EL (cell line): ENCODE results near the gene TTC29.
"Not testable (repeated sequence)": the region's sequence is repeated elsewhere in the genome, so short reads cannot be mapped to it uniquely, and the experiment has no call there.

Experiments used
- DNase-seq: peaks from one replicate; pipeline ENCODE4 v3.0.0-alpha.2; 2016

Gene TTC29

DNA sequence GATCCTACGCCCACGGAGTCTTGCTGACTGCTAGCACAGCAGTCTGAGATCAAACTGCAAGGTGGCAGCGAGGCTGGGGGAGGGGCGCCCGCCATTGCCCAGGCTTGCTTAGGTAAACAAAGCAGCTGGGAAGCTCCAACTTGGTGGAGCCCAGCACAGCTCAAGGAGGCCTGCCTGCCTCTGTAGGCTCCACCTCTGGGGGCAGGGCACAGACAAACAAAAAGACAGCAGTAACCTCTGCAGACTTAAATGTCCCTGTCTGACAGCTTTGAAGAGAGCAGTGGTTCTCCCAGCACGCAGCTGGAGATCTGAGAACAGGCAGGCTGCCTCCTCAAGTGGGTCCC is 281.7 kb downstream of the TTC29 start:
- DNase-seq: not testable (repeated sequence)

DNA sequence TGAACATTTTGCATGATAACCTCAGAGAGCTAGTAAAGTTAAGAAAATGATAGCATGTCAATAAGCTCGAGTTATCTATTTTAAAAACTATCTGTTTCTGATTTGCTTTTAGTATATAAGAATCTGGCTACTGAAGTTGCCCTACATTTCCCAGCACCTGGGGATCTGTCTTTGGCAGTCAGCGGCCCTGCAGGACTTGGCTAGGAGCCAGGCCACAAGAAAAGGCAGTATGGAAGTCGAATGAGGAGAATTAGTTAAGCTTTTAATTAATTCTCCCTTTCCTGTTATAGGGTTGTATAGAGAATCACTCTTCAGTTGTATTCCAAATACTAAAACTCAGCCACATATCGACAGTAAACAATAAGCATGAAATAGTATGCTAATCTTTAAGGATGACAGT is 284.3 kb downstream of the TTC29 start:
- no peak for DNase-seq
